Osteoblast (primary cell): ENCODE results near the gene BGN. TPM values are rescaled to one million over a fixed set of nuclear protein-coding genes. Genes with fewer than 3 reads are reported as not detected.

Experiments
- DNase-seq: peaks from one replicate; pipeline ENCODE4 v3.0.0; 2011; ENCODE audit warnings: low spot score, mixed read lengths; ENCODE audit not compliant: insufficient read length; ENCODE audit errors: missing footprints
- H2AFZ ChIP-seq: 2 replicates; pipeline ENCODE4 v1.6.0; 2011; ENCODE audit warnings: mild to moderate bottlenecking, low read length
- H3K27ac ChIP-seq: 2 replicates; pipeline ENCODE4 v1.5.1; 2011; ENCODE audit warnings: mild to moderate bottlenecking, low read depth, low read length, moderate library complexity
- H3K27me3 ChIP-seq: 2 replicates; pipeline ENCODE4 v1.6.0; 2012; ENCODE audit warnings: mild to moderate bottlenecking, control low read depth, inconsistent platforms, low read length, moderate library complexity; ENCODE audit not compliant: insufficient read depth
- H3K36me3 ChIP-seq: 2 replicates; pipeline ENCODE4 v1.5.1; 2011; ENCODE audit warnings: mild to moderate bottlenecking, low read length, control low read depth, moderate library complexity; ENCODE audit not compliant: insufficient read depth
- H3K4me1 ChIP-seq: 2 replicates; pipeline ENCODE4 v1.5.1; 2011; ENCODE audit warnings: mild to moderate bottlenecking, low read length, control low read depth, moderate library complexity; ENCODE audit not compliant: insufficient read depth
- H3K4me2 ChIP-seq: 2 replicates; pipeline ENCODE4 v1.6.0; 2011; ENCODE audit warnings: mild to moderate bottlenecking, low read length; ENCODE audit not compliant: insufficient read depth
- H3K4me3 ChIP-seq: fragments of 200-600 bp; sonication (generic); 3 replicates; pipeline ENCODE4 v1.5.1; 2012; ENCODE audit warnings: mild to moderate bottlenecking, low read length, inconsistent platforms; ENCODE audit not compliant: insufficient read depth
- H3K79me2 ChIP-seq: 2 replicates; pipeline ENCODE4 v1.6.0; 2012; ENCODE audit warnings: mild to moderate bottlenecking, low read length, control low read depth, inconsistent platforms; ENCODE audit not compliant: insufficient read depth
- H3K9me3 ChIP-seq: 2 replicates; pipeline ENCODE4 v1.5.1; 2011; ENCODE audit warnings: low read depth, low read length, control low read depth
- H4K20me1 ChIP-seq: 2 replicates; pipeline ENCODE4 v1.6.0; 2012; ENCODE audit warnings: mild to moderate bottlenecking, low read length, control low read depth; ENCODE audit not compliant: insufficient read depth
- CTCF ChIP-seq: IDR thresholded peaks from 2 replicates; pipeline ENCODE4 v1.5.1; 2011; ENCODE audit warnings: mild to moderate bottlenecking, low read depth, low read length, moderate library complexity; ENCODE audit errors: extremely low read depth
- total RNA-seq: library from RNA; depleted of rRNA; stranded (reverse); fragments of >200 nt; gene quantifications from 2 replicates; pipeline ENCODE4 v1.2.3, GENCODE V29; 2012

BGN gene
- total RNA-seq, 1 donor = 139 TPM

- Histone ChIP-seq H2AFZ (no peak overlapping the region), H3K4me1 (no peaks in the 10 kb centered on the region), H3K27ac (no peak overlapping the region), H3K36me3 (no peaks in the 10 kb centered on the region), H3K4me3 (no peak overlapping the region), H3K79me2 (no peaks in the 10 kb centered on the region), H3K27me3 (no peaks in the 10 kb centered on the region), H3K4me2 (no peak overlapping the region), H3K9me3 (no peaks in the 10 kb centered on the region), H4K20me1 (no peaks in the 10 kb centered on the region)
- no peak for TF ChIP-seq CTCF
- DNase-seq = no peak
Measured at GRCh38 chrX:153539979-153540358, 45.2 kb downstream of the BGN start.

- Histone ChIP-seq H3K36me3 (no peaks in the 10 kb centered on the region), H3K27me3 (no peaks in the 10 kb centered on the region), H3K9me3 (no peaks in the 10 kb centered on the region), H3K79me2 (no peaks in the 10 kb centered on the region), H3K4me1 (no peaks in the 10 kb centered on the region), H3K4me3 (no peak overlapping the region), H3K4me2 (no peak overlapping the region), H3K27ac (no peak overlapping the region), H4K20me1 (no peaks in the 10 kb centered on the region), H2AFZ (no peak overlapping the region)
- TF ChIP-seq CTCF = no peak
- DNase-seq = no peak
Measured at GRCh38 chrX:153544727-153545126, 49.9 kb downstream of the BGN start.

- Histone ChIP-seq H3K79me2 (no peaks in the 10 kb centered on the region), H2AFZ (no peak overlapping the region), H4K20me1 (no peaks in the 10 kb centered on the region), H3K36me3 (no peaks in the 10 kb centered on the region), H3K27me3 (no peaks in the 10 kb centered on the region), H3K9me3 (no peaks in the 10 kb centered on the region), H3K4me2 (no peak overlapping the region), H3K4me3 (no peak overlapping the region), H3K4me1 (no peaks in the 10 kb centered on the region), H3K27ac (no peak overlapping the region)
- DNase-seq = no peak
- no peak for TF ChIP-seq CTCF
Measured at GRCh38 chrX:153546386-153546785, 51.6 kb downstream of the BGN start.

GRCh38 chrX:153547195-153547594 lies 52.4 kb downstream of the BGN start:
- no peaks in the 10 kb centered on the region for H3K4me1 ChIP-seq
- DNase-seq = no peak
- H3K36me3 ChIP-seq = no peaks in the 10 kb centered on the region
- H3K27ac ChIP-seq = no peak overlapping the region
- H2AFZ ChIP-seq = no peak overlapping the region
- no peaks in the 10 kb centered on the region for H3K27me3 ChIP-seq
- H3K4me3 ChIP-seq = no peak overlapping the region
- H3K79me2 ChIP-seq = no peaks in the 10 kb centered on the region
- no peak overlapping the region for H3K4me2 ChIP-seq
- H3K9me3 ChIP-seq = no peaks in the 10 kb centered on the region
- no peak for TF ChIP-seq CTCF
- no peaks in the 10 kb centered on the region for H4K20me1 ChIP-seq
